Measurements from ENCODE around the gene PCYT1A.
"Not testable (repeated sequence)": the region's sequence is repeated elsewhere in the genome, so short reads cannot be mapped to it uniquely, and the experiment has no call there.

Gene PCYT1A

GRCh38 chr3:196192524-196193051 is 94.9 kb downstream of the PCYT1A start:
- DNase-seq (ENCODE audit: low read depth): no peak

GRCh38 chr3:196192036-196192523 is 95.4 kb downstream of the PCYT1A start:
- DNase-seq (ENCODE audit: low read depth): no peak

GRCh38 chr3:196189566-196190347 is 97.8 kb downstream of the PCYT1A start:
- DNase-seq (ENCODE audit: low read depth): no peak

GRCh38 chr3:196186651-196187573 is 100.6 kb downstream of the PCYT1A start:
- no peak for DNase-seq (ENCODE audit: low read depth)

- DNase-seq (ENCODE audit: low read depth): no peak
Observed at GRCh38 chr3:196184881-196185280, 102.6 kb downstream of the PCYT1A start.

- not testable (repeated sequence) for DNase-seq (ENCODE audit: low read depth)
Observed at GRCh38 chr3:196184169-196184432, 103.4 kb downstream of the PCYT1A start.

- no peak for DNase-seq (ENCODE audit: low read depth)
Observed at GRCh38 chr3:196181127-196181546, 106.4 kb downstream of the PCYT1A start.

- no peak for DNase-seq (ENCODE audit: low read depth)
Observed at GRCh38 chr3:196180346-196180745, 107.2 kb downstream of the PCYT1A start.
